ENCODE results near the gene PSMD9.
"Not testable (repeated sequence)": the region's sequence is repeated elsewhere in the genome, so short reads cannot be mapped to it uniquely, and the experiment has no call there.

PSMD9 gene, protein sequence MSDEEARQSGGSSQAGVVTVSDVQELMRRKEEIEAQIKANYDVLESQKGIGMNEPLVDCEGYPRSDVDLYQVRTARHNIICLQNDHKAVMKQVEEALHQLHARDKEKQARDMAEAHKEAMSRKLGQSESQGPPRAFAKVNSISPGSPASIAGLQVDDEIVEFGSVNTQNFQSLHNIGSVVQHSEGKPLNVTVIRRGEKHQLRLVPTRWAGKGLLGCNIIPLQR

DNA sequence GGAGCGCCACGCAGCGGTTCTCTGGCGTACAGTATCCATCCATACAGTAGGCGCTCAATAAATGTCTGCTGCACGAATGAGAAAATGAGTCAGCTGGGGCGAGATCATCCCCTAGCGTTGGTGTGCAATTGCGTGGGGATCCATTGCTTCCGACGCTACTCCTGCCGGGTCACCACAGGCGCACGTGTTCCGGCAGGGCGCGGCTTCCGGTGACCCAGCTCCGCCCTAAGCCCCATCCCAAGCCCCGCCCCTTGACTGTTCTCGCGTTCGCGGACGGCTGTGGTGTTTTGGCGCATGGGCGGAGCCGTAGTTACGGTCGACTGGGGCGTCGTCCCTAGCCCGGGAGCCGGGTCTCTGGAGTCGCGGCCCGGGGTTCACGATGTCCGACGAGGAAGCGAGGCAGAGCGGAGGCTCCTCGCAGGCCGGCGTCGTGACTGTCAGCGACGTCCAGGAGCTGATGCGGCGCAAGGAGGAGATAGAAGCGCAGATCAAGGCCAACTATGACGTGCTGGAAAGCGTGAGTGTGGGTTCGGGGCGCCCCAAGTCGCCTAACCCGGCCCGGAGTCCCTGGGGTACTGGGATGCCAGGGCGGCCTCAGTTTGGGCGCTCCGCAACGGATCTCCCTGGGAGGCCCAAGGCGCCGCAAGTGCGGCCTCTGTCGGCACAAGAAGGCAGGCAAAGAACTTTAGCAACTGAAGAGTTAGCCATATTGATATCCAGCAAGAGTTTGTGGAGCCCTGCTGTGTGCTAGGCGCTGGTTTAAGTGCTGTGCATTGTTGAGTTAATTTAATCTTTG lies at the start of gene PSMD9:
TSS of gene PSMD9 (plus strand) at position 313 of the 796 bp plus-strand sequence. CDS start at position 380, 67 bp downstream.
- DNase-seq (ENCODE audit: low read depth, low spot score): peak; percentile 97

DNA sequence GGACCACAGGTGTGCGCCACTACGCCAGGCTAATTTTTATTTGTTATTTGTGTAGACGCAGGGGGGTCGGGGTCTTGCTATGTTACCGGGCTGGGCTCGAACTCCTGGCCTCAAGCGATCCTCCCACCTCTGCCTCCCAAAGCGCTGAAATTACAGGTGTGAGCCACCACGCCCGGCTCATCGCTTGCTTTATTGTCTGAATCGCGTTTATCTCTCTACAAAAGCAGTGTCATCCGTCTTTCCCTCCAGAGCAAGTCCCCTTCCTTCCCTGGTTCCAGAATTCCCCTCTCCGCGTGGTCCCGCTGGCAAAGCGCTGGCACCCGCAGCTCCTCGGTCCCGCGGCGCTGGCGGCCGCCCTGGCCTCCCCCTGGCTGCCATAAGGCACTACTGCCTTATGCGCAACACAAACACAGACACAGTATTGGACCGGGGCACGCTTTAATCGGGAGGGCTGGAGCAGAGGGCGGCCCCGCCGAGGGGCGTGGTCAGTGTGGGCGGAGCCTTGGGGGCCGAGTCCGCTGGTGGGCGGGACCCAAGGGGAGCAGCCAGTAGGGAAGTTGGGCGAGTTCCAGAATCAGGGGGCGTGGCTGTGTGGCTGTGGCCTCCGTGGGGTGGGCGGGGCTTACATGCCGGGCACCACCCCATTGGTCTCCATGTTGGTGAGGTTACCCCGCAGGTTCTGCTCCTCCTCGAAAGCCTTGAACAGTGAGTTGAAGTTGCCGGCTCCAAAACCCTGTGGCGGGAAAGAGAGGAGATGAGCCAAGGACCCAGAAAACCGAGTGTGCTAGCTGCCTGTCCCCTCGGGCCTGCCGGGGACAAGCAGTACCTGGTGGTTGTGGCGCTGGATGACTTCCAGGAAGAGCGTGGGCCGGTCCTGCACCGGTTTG lies 49.2 kb upstream of the PSMD9 start:
- DNase-seq (ENCODE audit: low read depth, low spot score): peak; percentile 99

DNA sequence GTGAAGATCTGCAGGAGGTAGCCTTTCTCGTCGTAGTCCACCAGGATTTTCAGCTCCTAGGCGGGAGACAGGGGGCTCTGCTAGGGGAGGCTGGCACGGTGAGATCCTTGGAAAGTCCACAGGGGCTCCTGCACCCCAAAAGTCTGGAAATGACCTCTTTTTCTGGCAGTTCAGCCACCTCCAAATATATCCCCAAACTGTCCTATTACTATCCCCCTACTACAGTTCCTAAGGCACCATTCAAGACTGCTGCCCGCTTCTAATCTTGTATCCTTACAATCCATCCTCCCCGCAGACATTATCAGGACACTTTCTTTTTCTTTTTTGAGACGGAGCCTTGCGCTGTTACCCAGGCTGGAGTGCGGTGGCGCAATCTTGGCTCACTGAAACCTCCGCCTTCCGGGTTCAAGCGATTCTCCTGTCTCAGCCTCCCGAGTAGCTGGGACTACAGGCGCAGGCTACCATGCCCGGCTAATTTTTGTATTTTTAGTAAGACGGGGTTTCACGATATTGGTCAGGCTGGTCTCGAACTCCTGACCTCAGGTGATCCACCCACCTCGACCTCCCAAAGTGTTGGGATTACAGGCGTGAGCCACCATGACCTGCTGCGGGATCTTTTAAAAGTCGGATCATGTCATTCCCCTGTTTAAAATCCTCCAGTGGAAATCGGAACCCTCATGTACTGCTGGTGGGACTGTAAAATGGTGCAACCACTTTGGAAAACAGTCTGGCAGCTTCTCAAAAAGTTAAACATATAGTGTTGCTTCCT lies 48.4 kb upstream of the PSMD9 start:
- no peak for DNase-seq (ENCODE audit: low read depth, low spot score)

- no peak for DNase-seq (ENCODE audit: low read depth, low spot score)
These were observed 45.2 kb upstream of the PSMD9 start for GRCh38 chr12:121843236-121843982.

DNA sequence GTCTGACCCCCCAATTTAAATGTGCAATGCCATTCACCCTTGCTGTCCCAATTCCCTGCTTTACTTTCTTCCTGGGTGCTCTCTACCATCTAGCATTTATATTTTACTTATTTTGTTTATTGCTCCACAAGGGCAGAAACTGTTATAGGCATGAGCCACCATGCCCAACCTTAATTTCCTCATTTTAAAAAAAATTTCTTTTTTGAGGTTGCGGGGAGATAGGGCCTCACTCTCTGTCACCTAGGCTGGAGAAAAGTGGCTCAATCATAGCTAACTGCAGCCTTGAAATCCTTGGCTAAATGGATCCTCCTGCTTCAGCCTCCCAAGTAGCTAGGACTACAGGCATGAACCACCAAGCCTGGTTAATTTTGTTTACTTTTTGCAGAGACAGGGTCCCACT lies 42.9 kb upstream of the PSMD9 start:
- no peak for DNase-seq (ENCODE audit: low read depth, low spot score)

GRCh38 chr12:121849211-121849610 lies 39.4 kb upstream of the PSMD9 start:
- no peak for DNase-seq (ENCODE audit: low read depth, low spot score)

DNA sequence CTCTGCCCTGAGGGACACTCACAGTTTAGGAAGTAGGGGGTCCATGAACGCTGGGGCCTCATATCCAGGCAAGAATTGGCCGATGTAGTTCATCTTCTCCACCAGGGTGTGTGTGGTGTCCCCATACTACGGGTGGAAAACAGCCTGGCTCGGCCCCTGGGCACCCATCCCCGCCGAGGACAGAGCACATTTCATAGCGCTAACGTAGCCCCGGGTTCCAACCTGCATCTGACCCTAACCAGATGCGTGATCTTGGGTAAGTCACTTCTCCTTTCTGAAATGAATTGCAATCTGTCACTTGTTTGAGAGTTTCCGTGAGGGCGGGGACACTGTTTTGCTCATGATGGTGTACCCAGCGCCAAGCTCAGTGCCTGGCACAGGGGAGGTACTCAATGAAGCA lies 38.9 kb upstream of the PSMD9 start:
- DNase-seq (ENCODE audit: low read depth, low spot score): no peak

DNA sequence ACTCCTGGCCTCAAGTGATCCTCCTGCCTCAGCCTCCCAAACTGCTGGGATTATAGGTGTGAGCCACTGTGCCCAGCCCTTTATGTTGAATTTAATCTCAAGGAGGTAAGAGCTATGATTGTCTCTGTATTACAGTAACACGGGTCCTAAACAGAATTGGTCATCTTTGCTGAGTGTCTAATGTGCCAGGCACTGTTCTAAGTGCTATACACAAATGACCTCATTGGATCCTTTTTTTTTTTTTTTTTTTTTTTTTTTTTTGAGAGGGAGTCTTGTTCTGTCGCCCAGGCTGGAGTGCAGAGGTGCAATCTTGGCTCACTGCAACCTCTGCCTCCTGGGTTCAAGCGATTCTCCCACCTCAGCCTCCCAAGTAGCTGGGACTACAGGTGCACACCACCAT lies 36.2 kb upstream of the PSMD9 start:
- DNase-seq (ENCODE audit: low read depth, low spot score): not testable (repeated sequence)

- DNase-seq (ENCODE audit: low read depth, low spot score): no peak
These were observed 31.0 kb upstream of the PSMD9 start for GRCh38 chr12:121857322-121858246.

- no peak for DNase-seq (ENCODE audit: low read depth, low spot score)
These were observed 30.3 kb upstream of the PSMD9 start for GRCh38 chr12:121858318-121858661.

GRCh38 chr12:121858662-121859572 lies 29.7 kb upstream of the PSMD9 start, which contains the start of gene HPD:
Gene HPD, minus strand, starts transcription at chr12:121858859. Its CDS starts 36 bp downstream, at chr12:121858823.
- DNase-seq (ENCODE audit: low read depth, low spot score): no peak

- no peak for DNase-seq (ENCODE audit: low read depth, low spot score)
These were observed 28.3 kb upstream of the PSMD9 start for GRCh38 chr12:121860257-121860656.

- DNase-seq (ENCODE audit: low read depth, low spot score): not testable (repeated sequence)
These were observed 27.9 kb upstream of the PSMD9 start for GRCh38 chr12:121860699-121861098.

GRCh38 chr12:121861636-121862254 lies 26.8 kb upstream of the PSMD9 start:
- DNase-seq (ENCODE audit: low read depth, low spot score): no peak

DNA sequence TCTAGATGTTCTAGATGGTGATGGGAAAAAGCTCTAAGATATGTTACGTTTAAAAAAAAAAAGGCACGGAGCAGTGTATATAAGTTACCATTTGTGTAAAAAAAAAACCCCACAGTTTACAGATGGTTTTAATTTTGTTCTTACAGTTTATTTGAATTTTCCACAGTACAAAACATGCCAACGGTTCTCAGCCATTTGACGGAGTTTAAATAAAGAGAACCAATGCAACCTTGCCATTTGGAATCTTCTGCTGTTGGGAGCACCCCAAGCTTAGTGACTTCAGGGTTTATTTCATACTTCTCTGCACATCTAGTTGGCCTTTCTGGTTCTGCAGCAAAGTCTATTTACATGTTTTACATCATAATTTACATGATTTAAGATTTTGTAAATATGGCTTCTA lies 22.3 kb upstream of the PSMD9 start:
- DNase-seq (ENCODE audit: low read depth, low spot score): no peak

- not testable (repeated sequence) for DNase-seq (ENCODE audit: low read depth, low spot score)
These were observed 19.4 kb upstream of the PSMD9 start for GRCh38 chr12:121869229-121869628.

GRCh38 chr12:121871467-121871866 lies 17.1 kb upstream of the PSMD9 start:
- no peak for DNase-seq (ENCODE audit: low read depth, low spot score)
